Stimulated activated CD4-positive, alpha-beta T cell treated with anti-CD3 and anti-CD28 coated beads, Interleukin-12 subunit alpha, Interleukin-12 subunit beta, amount 100 ng/mL, for 48 hours (primary cell): ENCODE data around the gene ERC1.

Source experiments
- DNase-seq, 3 donors: peaks; one replicate each; pipeline ENCODE4 v3.0.0-alpha.2; 2020; ENCODE audit warnings: low read depth in 2 of 3, low spot score in 1 of 3

The ERC1 gene

GRCh38 chr12:1503281-1503711 is 512.3 kb downstream of the ERC1 start:
- no peak for DNase-seq

- no peak for DNase-seq
Measured at GRCh38 chr12:1504304-1504894, 513.4 kb downstream of the ERC1 start.

GRCh38 chr12:1504895-1505311 is 513.9 kb downstream of the ERC1 start:
- no peak for DNase-seq

- DNase-seq: no peak
Measured at GRCh38 chr12:1505576-1505975, 514.6 kb downstream of the ERC1 start.

GRCh38 chr12:1507308-1507707 is 516.3 kb downstream of the ERC1 start:
- no peak for DNase-seq

GRCh38 chr12:1509413-1510052 is 518.5 kb downstream of the ERC1 start:
- DNase-seq: no peak

- no peak for DNase-seq
Measured at GRCh38 chr12:1510056-1510812, 519.2 kb downstream of the ERC1 start.

- DNase-seq: no peak
Measured at GRCh38 chr12:1515010-1515409, 524.0 kb downstream of the ERC1 start.

GRCh38 chr12:1515428-1515827 is 524.4 kb downstream of the ERC1 start:
- no peak for DNase-seq

GRCh38 chr12:1517007-1517406 is 526.0 kb downstream of the ERC1 start:
- DNase-seq: no peak

- DNase-seq: no peak
Measured at GRCh38 chr12:1517734-1518525, 526.9 kb downstream of the ERC1 start.

- DNase-seq: no peak
Measured at GRCh38 chr12:1518591-1519516, 527.8 kb downstream of the ERC1 start.

- no peak for DNase-seq
Measured at GRCh38 chr12:1519642-1520041, 528.6 kb downstream of the ERC1 start.

- no peak for DNase-seq
Measured at GRCh38 chr12:1523046-1523445, 532.0 kb downstream of the ERC1 start.

GRCh38 chr12:1523558-1524050 is 532.6 kb downstream of the ERC1 start:
- no peak for DNase-seq

GRCh38 chr12:1525858-1526257 is 534.8 kb downstream of the ERC1 start:
- no peak for DNase-seq

- DNase-seq: no peak
Measured at GRCh38 chr12:1527789-1528188, 536.8 kb downstream of the ERC1 start.

GRCh38 chr12:1528791-1529190 is 537.8 kb downstream of the ERC1 start:
- no peak for DNase-seq

GRCh38 chr12:1529228-1529861 is 538.3 kb downstream of the ERC1 start:
- DNase-seq: no peak
